GM12891 (cell line): ENCODE results near the gene VPS37C.

ENCODE experiments used
- PAX5 ChIP-seq: IDR thresholded peaks from 2 replicates; pipeline ENCODE4 v1.6.1; 2011; ENCODE audit warnings: low read length, moderate library complexity, mild to moderate bottlenecking; ENCODE audit not compliant: insufficient read depth, severe bottlenecking
- POLR2A ChIP-seq: IDR thresholded peaks from 2 replicates; pipeline ENCODE4 v1.6.1; 2011; ENCODE audit warnings: low read depth, low read length, control low read depth
- POLR2AphosphoS5 ChIP-seq: IDR thresholded peaks from 2 replicates; pipeline ENCODE4 v1.6.1; 2011; ENCODE audit warnings: low read depth, low read length, control low read depth
- SPI1 ChIP-seq: IDR thresholded peaks from 2 replicates; pipeline ENCODE4 v1.6.1; 2011; ENCODE audit warnings: low read depth, low read length, control low read depth
- TAF1 ChIP-seq: IDR thresholded peaks from 2 replicates; pipeline ENCODE4 v1.6.1; 2011; ENCODE audit warnings: low read depth, low read length, control low read depth

DNA sequence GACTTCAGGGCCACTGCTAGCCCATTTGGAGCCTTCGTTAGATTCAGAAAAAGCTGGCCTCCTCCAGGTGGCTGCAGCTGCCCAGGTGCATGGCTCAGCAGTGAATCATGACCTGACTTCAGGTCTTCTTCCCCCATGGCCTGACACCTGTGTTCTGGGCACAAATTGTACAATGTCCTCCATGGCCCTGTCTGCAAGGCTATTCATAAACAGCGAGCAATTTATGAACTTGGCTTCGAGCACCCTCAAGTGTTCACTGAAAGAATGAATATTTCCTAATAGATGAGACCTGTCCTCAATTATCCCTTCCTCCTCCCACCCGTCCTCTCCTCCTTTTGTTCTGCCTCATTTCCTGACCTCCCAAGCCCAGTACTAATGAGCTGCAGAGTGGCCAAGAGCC, 12.2 kb upstream of the VPS37C start:
- TF ChIP-seq POLR2AphosphoS5 (no peak), POLR2A (no peak), TAF1 (no peak), PAX5 (no peak), SPI1 (no peak)
